ENCODE measurements around the gene ALDH3B2.
"Not testable (repeated sequence)": the region's sequence is repeated elsewhere in the genome, so short reads cannot be mapped to it uniquely, and the experiment has no call there.

ALDH3B2 gene

DNA sequence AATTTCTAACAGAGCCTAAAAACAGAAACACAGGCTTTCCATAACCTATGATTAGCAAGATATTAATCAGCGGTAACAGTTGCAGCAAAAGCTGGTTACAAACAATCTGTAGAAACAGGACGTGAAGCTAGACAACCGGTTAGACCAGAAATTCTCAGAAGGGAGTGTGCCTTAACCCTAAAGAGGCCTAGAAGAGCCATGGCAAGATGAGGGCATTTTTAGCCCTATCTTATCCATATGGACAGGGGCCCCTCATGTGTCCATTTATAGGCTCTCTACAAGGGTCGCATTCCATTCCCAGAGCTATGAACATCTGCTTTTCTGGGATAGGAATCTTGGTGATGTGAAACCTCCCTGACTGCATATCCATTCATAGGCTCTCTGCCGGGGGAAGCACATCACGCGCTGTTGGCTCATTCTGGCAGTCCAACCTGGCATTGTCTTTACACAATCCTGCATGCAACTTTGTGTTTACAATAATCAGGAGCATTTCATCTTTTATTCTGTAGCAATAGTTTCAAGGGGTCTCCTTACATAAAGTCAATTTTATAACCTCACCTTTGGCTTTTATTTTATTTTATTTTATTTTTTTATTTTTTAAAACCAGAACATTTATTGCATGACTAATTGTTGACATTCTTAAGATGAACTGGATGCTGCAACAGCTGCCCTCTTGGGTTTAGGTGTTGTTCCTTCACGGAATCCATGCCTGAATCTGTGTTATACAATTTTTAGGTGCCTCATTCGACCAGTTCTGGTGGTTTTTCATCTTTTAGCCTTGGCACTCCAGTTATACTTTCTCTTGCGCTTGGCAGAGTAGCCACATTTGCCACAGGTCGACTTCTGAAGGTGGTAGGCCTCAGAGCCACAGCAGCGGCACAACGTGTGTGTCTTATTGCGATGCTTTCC is 8.0 kb upstream of the ALDH3B2 start:
- not testable (repeated sequence) for DNase-seq

DNA sequence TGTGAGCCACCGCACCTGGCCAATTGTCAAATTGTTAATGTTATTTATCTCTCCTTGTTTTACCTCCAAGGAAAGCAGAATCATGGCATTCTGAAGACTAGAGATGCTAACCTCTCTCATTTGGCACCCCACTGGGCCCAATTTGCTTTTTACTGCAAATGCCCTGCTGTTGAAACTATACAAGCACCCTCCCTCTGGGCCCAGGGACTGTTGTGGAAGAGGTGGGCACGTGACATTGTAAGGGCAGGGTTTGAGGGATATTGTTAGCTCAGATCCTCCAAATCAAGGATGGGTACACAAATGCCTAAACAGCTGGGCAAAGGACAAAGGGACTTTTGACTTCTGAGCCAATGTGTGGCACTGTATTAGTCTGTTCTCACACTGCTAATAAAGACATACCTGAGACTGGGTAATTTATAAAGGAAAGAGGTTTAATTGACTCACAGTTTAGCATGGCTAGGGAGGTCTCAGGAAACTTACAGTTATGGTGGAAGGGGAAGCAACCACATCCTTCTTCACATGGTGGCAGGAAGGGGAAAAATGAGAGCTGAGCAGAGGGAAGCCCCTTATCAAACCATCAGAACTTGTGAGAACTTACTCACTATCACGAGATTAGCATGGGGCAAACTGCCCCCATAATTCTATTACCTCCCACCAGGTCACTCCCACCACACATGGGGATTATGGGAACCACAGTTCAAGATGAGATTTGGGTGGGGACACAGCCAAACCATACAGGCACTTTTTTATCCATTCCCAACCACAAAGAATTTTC is 6.5 kb upstream of the ALDH3B2 start:
- DNase-seq, result no peak

DNA sequence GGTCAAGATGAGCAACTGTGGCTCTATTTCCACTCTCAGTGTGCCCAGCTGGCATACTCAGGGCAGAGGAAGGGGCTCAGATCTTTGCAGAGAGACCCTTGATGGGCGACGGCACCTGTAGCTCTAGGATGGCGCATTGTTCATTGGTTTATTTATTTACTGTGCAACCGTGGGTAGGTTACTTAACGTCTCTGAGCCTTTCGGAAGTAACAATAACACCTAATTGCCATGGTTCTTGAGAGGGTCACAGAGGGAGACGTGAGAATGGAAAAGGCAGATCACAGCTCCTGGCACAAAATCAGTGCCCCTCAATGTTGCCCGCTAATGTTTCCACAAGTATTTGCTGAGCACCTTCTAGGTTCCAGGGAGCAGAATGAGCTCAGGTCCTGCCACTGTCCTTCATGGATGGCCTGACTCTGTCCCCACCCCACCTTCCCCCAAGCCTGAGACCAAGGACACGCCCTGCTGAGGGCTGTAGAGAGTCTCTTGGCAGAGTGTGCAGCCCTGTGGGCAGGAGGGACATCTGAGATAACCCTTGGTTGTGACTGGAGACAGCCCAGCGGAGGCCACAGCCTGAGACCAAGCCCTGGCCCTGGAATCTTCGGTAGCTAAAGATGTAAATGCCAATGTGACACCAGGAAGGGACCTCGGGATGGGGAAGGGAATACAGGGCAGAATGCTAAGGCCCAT is 780 bp upstream of the ALDH3B2 start:
- no peak for DNase-seq

DNA sequence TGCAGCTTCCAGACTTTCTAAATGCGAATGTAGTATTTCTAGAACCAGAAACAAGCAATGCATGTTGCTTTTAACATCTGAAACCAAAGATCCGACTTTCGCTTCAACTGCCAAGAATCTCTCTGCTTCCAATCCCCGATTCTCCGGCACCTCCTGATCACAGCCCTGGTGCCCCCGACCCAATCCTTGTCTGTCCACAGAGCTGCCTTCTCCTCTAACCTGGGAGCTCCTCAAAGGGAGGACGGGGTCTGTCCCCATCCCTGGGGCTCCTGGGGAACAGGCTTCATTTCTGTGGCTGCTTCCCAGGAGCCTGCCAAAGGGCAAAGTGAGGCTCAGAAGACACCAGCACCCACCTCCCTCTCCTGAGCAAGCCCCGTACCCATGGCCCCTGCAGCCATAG is 521 bp downstream of the ALDH3B2 start:
- no peak for DNase-seq

DNA sequence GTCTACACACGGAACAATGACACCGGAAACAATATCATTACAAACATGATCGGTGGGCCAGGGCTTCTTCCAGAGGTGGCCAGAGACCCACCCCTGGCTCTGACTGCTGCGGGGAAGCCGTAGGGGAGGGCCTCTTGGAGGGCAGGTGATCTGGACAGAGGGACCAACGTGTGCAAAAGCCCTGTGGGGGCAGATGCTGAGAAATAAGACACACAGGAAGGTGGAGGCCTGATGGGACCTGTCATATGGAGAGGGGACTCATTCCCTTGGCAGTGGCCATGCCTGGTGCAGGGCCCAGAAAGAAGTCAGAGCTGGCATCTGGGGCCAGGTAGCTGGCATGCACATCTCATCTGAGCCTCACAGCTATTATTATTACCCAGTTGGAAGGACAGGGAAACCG is 1.1 kb downstream of the ALDH3B2 start:
- DNase-seq, result no peak

DNA sequence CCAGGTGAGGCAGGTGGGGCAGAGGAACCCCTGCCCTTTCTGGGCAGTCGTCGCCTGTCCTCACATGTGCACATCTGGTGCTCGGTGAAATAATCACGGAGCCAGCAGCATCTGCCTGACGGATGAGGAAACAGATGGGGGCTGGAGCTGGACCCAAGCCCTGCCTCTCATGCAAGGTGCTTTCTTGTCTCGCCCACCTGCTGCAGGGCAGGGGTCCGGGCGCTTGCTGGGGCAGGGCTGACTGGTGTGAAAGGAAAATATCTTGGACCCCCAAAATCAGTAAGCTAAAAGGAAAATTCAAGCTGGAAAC is 3.3 kb downstream of the ALDH3B2 start:
- DNase-seq, result no peak

DNA sequence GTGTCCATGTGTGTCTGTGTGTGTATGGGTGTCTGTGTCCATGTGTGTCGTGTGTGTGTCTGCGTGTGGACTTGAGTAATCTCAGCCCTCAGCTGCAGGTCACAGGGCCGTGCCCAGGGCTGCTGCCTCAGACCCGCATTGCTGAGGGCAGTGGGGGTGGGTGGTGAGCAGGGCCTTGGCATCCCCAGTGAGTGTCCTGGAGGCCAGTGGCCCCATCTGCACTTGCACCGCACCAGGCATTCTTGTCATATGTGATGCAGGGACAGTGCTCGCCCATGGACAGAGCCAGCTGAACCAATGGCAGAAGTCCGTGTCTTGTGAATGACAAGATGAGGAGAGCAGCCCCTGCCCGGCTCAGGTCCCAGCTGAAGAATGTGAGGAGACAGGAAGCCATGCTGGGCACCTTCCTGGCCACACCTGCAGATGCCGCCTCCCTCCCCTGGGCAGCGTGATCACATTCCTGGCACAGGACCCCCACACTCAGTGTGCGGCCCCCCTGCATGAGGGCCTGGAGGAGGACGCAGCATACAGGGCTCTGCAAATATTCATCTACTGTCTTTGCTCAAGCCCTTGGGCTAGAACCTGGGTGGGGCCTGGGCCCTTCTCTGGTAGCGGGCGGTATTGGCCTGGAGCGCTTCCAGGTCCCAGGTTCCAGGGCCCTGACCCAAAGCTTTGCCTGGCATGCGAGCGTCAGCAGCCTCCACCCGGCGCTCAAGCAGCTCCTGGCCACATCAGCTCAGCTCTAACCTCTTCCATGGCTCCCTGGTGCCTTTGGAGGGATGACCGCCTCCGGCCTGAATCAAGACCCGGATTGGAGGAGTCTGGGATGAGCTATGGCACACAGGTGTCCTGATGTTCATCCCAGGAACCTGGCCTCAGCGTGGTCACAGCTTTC is 3.9 kb downstream of the ALDH3B2 start:
- no peak for DNase-seq

DNA sequence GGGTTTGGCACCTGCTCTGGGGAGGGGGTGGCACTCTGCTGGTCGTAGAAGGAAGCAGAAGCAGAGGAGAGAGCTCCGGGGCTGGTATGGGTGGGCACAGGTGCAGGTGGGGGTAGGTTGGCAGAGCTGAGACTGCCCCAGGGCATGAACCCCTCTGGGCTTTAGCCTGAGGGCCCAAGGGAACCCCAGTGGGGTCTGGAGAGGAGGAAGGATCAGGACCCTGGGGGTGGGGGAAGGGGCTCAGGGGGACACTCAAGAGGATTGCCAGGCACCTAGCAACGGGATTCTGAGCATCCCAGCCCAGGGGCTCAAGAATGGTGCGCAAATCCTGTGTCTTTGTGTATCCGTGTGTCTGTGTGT is 6.3 kb downstream of the ALDH3B2 start:
- DNase-seq, result no peak

DNA sequence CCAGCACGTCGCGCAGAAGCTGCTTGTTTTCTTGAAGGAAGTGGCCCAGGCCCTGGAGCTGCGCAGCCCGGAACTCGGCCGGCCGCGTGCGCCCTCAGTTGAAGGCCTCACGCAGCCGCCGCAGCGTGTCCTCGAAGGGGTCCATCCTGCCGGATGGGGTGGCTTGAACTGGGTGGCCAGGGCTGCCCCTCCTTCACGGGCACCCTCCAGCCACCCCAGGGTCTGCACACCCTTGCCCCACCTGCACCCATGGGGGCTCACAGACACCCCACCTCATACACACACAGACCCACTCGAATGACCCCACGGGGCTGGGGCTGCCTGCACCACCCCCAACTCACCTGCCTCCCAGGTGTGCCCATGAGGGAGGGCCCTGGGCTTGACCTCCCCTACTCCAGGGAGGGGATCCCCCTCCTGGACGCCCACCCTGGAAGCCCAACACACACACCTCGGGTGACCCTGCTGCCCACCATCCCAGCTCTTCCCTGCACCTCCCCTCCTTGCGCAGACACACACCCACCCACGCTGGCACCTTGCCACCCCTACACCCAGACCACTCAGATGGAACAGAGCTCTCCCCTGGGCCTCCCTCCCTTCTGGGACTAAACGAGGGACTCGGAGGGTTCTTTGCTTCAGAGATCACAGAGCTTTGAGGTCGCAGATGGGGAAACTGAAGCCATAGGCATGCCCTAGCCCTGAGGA is 6.8 kb downstream of the ALDH3B2 start:
- DNase-seq, result peak; percentile 35

DNA sequence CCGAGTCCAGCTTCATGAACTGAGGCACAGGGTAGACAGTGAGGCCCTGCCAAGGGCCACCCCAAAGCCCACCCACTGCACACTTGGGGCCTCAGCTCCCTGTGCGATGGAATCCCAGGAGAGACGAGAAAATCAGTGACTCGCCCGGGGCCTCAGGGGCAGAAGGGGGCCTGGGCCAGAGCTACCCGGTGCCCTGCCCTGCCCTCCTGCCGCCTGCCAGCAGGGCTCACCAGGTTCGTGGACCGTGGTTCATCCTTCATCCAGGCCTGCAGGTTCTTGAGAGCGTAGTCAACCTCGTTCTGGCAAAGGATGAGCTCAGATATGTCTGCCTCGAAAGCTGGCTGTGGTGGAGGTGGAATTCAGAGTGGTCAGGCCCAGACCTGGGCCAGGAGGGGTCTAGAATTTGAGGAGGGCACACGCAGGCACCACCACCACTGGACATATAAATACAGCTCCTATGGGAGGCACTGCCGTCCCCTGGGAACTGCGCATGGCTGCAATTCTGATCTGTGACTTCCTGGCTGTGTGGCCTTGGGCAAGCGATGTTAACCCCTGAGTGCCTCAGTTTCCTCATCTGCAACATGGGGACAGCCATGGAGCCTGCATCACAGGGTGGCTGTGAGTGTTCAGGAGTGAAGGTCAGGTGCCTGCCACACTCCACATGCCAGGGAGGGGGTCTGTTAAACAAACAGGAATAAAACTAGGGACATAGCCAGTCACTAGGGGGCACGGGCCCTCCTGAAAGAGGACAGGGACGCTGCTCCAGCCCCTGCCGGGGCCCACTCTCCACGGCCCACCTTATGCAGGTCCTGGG is 7.5 kb downstream of the ALDH3B2 start:
- no peak for DNase-seq

DNA sequence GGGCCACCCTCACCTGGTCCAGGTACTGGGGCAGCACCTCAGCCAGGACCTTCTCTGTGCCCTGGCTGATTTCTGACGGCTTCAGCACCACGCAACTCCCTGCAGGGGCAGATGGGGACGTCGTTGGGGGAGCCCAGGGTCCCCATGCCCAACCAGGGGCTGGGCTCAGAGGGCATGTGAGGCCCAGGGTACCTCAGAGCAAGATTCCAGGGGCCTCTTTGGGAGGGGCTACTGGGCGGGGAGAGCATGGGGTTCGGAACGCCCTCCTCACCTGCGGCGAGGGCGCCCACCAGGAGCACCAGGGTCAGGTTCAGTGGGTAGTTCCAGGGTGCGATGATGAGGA is 8.1 kb downstream of the ALDH3B2 start:
- DNase-seq, result no peak

DNA sequence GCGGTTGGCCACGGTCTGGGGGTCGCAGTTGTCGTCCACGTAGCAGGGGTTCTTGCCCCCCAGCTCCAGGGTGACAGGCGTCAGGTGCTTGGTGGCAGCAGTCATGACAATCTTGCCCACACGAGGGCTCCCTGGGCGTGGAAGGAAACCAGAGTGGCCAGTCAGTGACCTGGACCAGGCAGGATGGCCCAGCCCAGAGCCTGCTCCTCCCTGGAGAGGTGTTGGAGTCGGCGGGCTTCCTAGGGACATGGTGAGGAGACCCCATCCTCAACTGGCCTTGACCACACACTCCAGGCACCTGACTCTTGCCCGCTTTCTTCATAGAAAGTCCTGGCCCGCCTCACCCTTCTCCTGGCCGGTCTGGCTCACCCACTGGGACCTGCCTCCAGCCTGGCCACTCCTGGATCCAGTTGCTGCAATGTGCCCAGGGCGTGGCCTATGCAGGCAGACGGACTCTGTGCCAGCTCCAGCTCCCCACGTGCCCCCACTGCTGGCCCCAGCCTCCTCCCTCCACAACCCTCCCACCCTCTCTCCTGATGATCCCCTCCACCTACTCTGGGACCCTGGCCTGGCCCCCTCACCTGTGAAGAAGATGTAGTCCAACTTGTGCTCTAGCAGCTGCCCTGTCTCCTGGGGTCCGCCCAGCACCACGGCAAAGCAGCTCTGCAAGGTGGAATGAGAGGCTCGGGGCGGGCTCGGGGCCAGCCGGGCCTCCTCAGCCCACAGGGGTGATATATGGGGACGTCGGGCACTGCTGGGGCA is 8.7 kb downstream of the ALDH3B2 start:
- DNase-seq, result peak; percentile 15

DNA sequence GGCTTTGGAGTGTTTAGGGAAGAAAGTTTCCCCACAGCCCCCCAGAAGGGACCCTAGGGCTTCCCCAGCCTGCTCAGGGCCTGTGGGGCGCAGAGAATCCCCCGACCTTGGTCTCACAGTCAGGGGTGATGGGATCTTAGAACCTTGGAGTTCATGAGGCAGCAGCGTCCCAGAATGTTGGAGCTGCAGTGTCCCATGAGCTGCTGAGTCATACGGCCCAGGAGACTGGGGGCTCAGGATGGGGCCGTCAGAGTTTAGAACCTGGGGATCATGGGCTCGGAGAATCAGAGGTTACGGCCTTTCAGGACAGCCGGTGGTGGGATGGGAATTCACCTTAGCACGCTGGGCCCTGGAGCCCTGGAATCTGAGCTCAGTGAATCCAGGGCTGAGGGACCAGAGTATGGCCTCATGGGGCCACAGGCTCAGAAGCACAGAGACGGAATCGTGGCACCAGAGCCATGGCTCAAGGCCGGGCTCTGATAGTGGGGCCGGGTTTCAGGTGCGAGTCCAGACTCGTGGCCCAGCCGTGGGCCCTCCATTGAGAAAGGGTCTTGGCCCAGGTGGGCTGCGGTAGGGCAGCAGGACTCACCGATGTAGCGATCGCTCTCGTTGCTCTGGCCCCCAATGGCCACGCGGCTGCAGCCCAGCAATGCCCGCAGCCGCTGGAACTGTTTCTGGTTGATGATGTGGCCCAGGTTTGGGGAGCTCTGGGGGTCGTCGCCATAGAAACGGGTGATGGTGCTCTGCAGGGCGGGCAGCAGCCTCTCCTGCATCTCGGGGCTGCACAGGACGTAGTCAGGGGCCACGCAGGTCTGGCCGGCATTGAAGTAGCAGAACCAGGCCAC is 9.5 kb downstream of the ALDH3B2 start:
- DNase-seq, result no peak

DNA sequence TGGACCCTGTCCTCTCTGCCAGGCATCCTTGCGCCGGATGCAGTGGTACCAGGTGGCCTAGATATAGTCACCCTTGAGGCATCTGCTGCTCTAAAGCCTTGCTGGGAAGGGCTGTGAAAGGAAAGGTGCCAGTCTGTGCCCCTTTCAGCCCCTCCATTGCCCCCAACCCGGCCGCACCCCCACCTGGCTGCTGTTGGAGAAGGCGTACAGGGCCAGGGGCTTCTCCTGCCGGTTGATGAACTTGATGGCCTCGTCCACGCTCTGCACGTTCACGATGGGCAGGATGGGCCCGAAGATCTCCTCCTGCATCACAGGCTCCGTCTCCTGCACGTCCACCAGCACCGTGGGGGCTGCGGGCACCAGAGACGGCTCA is 10.2 kb downstream of the ALDH3B2 start:
- DNase-seq, result no peak

DNA sequence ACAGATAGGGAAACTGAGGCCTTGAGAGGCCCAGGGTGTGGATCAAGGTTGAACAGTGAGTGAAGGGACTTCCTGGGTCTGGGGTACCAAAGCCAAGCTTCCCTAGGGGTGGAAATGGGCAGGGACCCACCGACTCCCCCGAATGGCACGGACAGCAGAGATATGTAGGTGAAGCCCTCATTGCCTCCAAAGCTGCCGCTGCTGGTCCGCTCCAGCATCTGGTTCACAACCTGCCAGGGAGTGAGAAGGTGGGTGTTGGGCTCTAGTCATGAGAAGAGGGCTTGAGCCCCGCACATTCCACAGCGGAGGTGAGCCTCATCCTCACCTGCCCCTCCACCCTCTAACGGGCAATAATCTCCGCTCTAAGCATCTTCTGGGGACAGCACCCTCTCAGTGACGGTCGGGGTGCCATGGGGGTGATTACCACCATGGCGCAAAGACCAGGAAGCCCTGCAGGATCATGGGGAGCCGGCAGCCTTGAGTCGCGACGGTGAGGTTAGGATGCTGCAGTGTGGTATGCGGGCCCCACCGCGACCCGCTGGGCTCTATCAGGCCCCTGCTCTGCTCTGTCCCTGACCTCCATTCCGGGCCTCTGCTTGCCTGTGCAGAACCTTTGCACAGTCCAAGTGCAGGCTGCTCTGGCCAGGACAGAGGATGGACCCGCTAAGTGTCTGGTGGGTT is 10.8 kb downstream of the ALDH3B2 start:
- DNase-seq, result no peak

DNA sequence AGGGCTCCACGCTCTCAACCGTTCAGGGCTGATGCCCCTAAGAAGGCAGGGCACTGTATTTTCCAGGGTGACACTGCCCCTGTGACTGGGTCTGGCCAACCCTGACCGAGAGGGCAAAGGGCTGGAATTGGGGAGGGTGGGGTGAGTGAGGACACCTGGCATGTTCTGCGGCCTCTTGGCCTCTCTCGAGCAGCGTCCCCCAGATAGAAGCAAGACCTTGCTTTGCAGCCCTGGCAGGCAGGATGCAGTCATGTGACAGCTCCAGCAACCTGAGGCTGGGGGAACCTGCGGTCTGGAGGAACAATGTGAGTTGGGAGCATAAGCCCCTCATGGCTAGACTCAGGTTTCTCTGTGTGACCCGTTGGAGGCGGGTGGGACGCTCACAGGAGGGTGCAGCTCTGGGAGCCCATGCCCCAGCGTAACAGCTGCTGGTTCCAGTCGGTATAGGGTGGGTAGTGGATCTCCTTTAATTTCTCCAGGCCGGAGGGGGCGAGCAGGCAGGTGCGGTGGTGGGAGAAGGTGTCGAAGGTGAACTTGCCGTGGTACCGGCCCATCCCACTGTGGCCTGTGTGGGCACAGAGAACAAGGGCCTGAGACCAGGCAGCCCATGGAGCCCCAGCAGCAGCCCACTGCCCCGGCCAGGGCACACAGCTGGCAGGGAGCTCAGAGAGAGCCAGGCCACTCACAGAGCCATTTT is 11.4 kb downstream of the ALDH3B2 start:
- DNase-seq, result no peak

DNA sequence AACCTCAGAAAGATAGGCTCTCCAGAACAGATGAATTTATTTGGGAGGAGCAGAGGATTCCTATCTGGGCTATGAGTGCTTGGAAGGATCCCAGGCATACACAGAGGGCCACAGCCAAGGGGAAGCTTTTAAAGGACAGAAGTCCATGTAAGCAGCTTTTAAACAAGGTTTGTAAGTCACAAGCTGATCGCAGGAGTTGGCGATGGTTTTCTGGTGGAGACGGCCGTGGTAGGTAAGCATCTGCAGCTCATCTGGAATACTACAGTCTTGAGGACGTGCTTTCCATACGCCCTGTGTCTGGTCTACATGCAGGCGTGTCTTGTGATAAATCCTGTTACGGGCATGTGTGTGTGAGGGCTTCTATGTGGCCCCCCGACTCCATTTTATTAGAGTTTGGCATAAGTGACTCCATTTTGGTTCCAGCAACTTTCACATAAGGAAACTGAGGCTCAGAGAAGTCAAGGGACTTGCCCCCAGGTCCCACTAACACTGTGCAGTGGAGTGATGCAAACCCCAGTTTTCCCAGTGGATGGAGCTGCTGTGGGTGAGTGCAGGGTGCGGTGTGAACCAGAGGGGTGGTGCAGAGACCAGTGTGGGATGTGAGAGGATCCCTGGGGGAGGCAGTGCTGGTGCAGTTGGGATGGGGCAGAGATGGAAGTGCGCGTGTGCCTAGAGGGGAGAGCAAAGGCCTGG is 12.1 kb downstream of the ALDH3B2 start:
- no peak for DNase-seq

DNA sequence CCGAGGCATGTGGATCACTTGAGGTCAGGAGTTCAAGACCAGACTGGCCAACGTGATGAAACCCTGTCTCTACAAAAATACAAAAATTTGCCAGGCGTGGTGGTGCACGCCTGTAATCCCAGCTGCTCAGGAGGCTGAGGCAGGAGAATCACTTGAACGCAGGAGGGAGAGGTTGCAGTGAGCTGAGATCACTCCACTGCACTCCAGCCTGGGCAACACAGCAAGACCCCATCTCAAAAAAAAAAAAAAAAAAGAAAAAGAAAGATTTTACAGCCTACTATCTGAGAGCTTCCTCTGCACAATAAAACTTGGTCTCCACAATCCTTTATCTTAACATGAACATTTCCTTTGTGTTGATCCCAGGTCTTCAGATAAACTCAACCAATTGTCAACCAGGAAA is 13.7 kb downstream of the ALDH3B2 start:
- DNase-seq, result not testable (repeated sequence)
